Activated T-cell treated with anti-CD3 and anti-CD28 coated beads, Interleukin-2, amount 50 U/mL, for 4 hours (primary cell): ENCODE data around the gene STAT1. TPM values are rescaled to one million over a fixed set of nuclear protein-coding genes. Genes with fewer than 3 reads are reported as not detected.

Source experiments
- ATAC-seq, 2 donors: fragments of 200-7000 bp; cut with Tn5 transposase; one replicate each; pipeline ENCODE4 v1.10.0; 2021
- DNase-seq: peaks from one replicate; pipeline ENCODE4 v3.0.0-alpha.2; 2020
- H3K27me3 Mint-ChIP-seq: one replicate; pipeline ENCODE4 v1.8.0; 2021; ENCODE audit warnings: low read depth, mixed read lengths
- H3K36me3 Mint-ChIP-seq: one replicate; pipeline ENCODE4 v1.8.0; 2022; ENCODE audit warnings: mixed read lengths; ENCODE audit not compliant: insufficient read depth
- H3K4me1 Mint-ChIP-seq: one replicate; pipeline ENCODE4 v1.8.0; 2021; ENCODE audit warnings: low read depth, mixed read lengths
- H3K4me3 Mint-ChIP-seq: one replicate; pipeline ENCODE4 v1.8.0; 2021; ENCODE audit warnings: mild to moderate bottlenecking, moderate library complexity, mixed read lengths
- H3K9me3 Mint-ChIP-seq: one replicate; pipeline ENCODE4 v1.8.0; 2021; ENCODE audit warnings: mixed read lengths
- total RNA-seq, 3 donors: library from RNA; stranded (reverse); gene quantifications; one replicate each; pipeline ENCODE4 v1.2.1, GENCODE V29; 2021

Gene STAT1
- total RNA-seq, 3 donors from 2014 or later, result 222 to 278 (median 268) TPM

- Mint-ChIP-seq H3K27me3 (no peaks in the 10 kb centered on the region), H3K36me3 (peaks cover 33% of the 10 kb centered on the region), H3K4me3 (no peak overlapping the region), H3K4me1 (peaks cover 46% of the 10 kb centered on the region), H3K9me3 (peaks cover 3% of the 10 kb centered on the region)
- ATAC-seq (no peak), DNase-seq (no peak)
These were observed 27.6 kb upstream of the STAT1 start for GRCh38 chr2:191041418-191042161.

- Mint-ChIP-seq H3K27me3 (no peaks in the 10 kb centered on the region), H3K4me1 (peaks cover 46% of the 10 kb centered on the region), H3K9me3 (peaks cover 3% of the 10 kb centered on the region), H3K36me3 (peaks cover 33% of the 10 kb centered on the region), H3K4me3 (no peak overlapping the region)
- no peak for ATAC-seq
- DNase-seq, result no peak
These were observed 25.6 kb upstream of the STAT1 start for GRCh38 chr2:191039616-191040015.

- peaks cover 46% of the 10 kb centered on the region for H3K4me1 Mint-ChIP-seq
- peak overlapping the region; percentile 48 for H3K4me3 Mint-ChIP-seq
- ATAC-seq (peak in 1 of 2 donors; percentile 18), DNase-seq (no peak)
- peaks cover 31% of the 10 kb centered on the region for H3K36me3 Mint-ChIP-seq
- no peaks in the 10 kb centered on the region for H3K27me3 Mint-ChIP-seq
- H3K9me3 Mint-ChIP-seq, result no peaks in the 10 kb centered on the region
These were observed 24.8 kb upstream of the STAT1 start for GRCh38 chr2:191038741-191039140.

- Mint-ChIP-seq H3K4me1 (peaks cover 43% of the 10 kb centered on the region), H3K36me3 (peaks cover 35% of the 10 kb centered on the region), H3K9me3 (no peaks in the 10 kb centered on the region), H3K4me3 (peak overlapping the region; percentile 48), H3K27me3 (no peaks in the 10 kb centered on the region)
- no peak for DNase-seq
- ATAC-seq, result peak; percentile 84 to 89
These were observed 24.3 kb upstream of the STAT1 start for GRCh38 chr2:191038241-191038725.

GRCh38 chr2:191037351-191037750, 23.4 kb upstream of the STAT1 start:
- peaks cover 40% of the 10 kb centered on the region for H3K4me1 Mint-ChIP-seq
- peaks cover 40% of the 10 kb centered on the region for H3K36me3 Mint-ChIP-seq
- DNase-seq (no peak), ATAC-seq (no peak)
- H3K27me3 Mint-ChIP-seq, result no peaks in the 10 kb centered on the region
- H3K4me3 Mint-ChIP-seq, result no peak overlapping the region
- no peaks in the 10 kb centered on the region for H3K9me3 Mint-ChIP-seq

GRCh38 chr2:191036363-191036762, 22.4 kb upstream of the STAT1 start:
- Mint-ChIP-seq H3K36me3 (peaks cover 46% of the 10 kb centered on the region), H3K4me3 (no peak overlapping the region), H3K4me1 (peaks cover 33% of the 10 kb centered on the region), H3K9me3 (no peaks in the 10 kb centered on the region), H3K27me3 (no peaks in the 10 kb centered on the region)
- no peak for DNase-seq
- no peak for ATAC-seq

- DNase-seq (no peak), ATAC-seq (no peak)
- Mint-ChIP-seq H3K27me3 (no peaks in the 10 kb centered on the region), H3K36me3 (peaks cover 44% of the 10 kb centered on the region), H3K9me3 (no peaks in the 10 kb centered on the region), H3K4me3 (no peak overlapping the region), H3K4me1 (peaks cover 40% of the 10 kb centered on the region)
These were observed 18.8 kb upstream of the STAT1 start for GRCh38 chr2:191032588-191033429.

- no peaks in the 10 kb centered on the region for H3K27me3 Mint-ChIP-seq
- H3K36me3 Mint-ChIP-seq, result peaks cover 39% of the 10 kb centered on the region
- ATAC-seq (no peak), DNase-seq (no peak)
- H3K9me3 Mint-ChIP-seq, result no peaks in the 10 kb centered on the region
- H3K4me1 Mint-ChIP-seq, result peaks cover 36% of the 10 kb centered on the region
- H3K4me3 Mint-ChIP-seq, result no peak overlapping the region
These were observed 17.3 kb upstream of the STAT1 start for GRCh38 chr2:191031256-191031655.

- Mint-ChIP-seq H3K4me1 (peaks cover 42% of the 10 kb centered on the region), H3K4me3 (no peak overlapping the region), H3K27me3 (no peaks in the 10 kb centered on the region), H3K36me3 (peaks cover 43% of the 10 kb centered on the region), H3K9me3 (peaks cover 3% of the 10 kb centered on the region)
- DNase-seq, result no peak
- ATAC-seq, result peak; percentile 73 to 87
These were observed 16.7 kb upstream of the STAT1 start for GRCh38 chr2:191030521-191031154.

- no peak for DNase-seq
- peak; percentile 6 to 34 for ATAC-seq
- peaks cover 52% of the 10 kb centered on the region for H3K4me1 Mint-ChIP-seq
- H3K4me3 Mint-ChIP-seq, result peak overlapping the region; percentile 1
- H3K36me3 Mint-ChIP-seq, result peaks cover 39% of the 10 kb centered on the region
- H3K9me3 Mint-ChIP-seq, result peaks cover 3% of the 10 kb centered on the region
- H3K27me3 Mint-ChIP-seq, result no peaks in the 10 kb centered on the region
These were observed 15.4 kb upstream of the STAT1 start for GRCh38 chr2:191029280-191029950.

- Mint-ChIP-seq H3K36me3 (peaks cover 23% of the 10 kb centered on the region), H3K4me1 (peaks cover 54% of the 10 kb centered on the region), H3K4me3 (no peak overlapping the region), H3K27me3 (no peaks in the 10 kb centered on the region), H3K9me3 (peaks cover 3% of the 10 kb centered on the region)
- no peak for ATAC-seq
- no peak for DNase-seq
These were observed 12.4 kb upstream of the STAT1 start for GRCh38 chr2:191026377-191026776.

GRCh38 chr2:191025135-191025534, 11.2 kb upstream of the STAT1 start:
- no peaks in the 10 kb centered on the region for H3K27me3 Mint-ChIP-seq
- H3K36me3 Mint-ChIP-seq, result peaks cover 15% of the 10 kb centered on the region
- DNase-seq (no peak), ATAC-seq (no peak)
- H3K4me1 Mint-ChIP-seq, result peaks cover 43% of the 10 kb centered on the region
- H3K9me3 Mint-ChIP-seq, result peaks cover 3% of the 10 kb centered on the region
- H3K4me3 Mint-ChIP-seq, result no peak overlapping the region

- Mint-ChIP-seq H3K27me3 (no peaks in the 10 kb centered on the region), H3K9me3 (peaks cover 3% of the 10 kb centered on the region), H3K36me3 (peaks cover 7% of the 10 kb centered on the region), H3K4me1 (peaks cover 44% of the 10 kb centered on the region), H3K4me3 (no peak overlapping the region)
- ATAC-seq (peak; percentile 10 to 21), DNase-seq (no peak)
These were observed 9.3 kb upstream of the STAT1 start for GRCh38 chr2:191023235-191023679.
